Activated T-cell treated with anti-CD3 and anti-CD28 coated beads for 24 hours (primary cell): ENCODE results near the gene CSRNP3.
"Not testable (repeated sequence)": the region's sequence is repeated elsewhere in the genome, so short reads cannot be mapped to it uniquely, and the experiment has no call there.

Experiments used
- DNase-seq: peaks from one replicate; pipeline ENCODE4 v3.0.0-alpha.2; 2020; ENCODE audit warnings: low read depth

CSRNP3 gene

DNA sequence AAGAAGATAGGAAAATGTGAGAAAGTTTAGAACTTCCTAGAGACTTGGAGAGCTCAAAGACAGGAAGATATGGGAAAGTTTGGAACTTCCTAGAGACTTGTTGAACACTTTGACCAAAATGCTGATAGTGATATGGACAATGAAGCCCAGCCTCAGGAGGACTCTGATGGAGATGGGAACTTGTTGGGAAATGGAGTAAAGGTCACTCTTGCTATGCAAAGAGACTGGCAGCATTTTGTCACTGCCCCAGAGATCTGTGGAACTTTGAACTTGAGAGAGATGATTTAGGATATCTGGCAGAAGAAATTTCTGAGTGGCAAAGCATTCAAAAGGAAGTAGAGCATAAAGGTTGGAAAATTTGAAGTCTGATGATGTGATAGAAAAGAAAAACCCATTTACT lies 121.5 kb downstream of the CSRNP3 start:
- DNase-seq, result not testable (repeated sequence)

GRCh38 chr2:165593081-165593480 lies 123.6 kb downstream of the CSRNP3 start:
- no peak for DNase-seq

- no peak for DNase-seq
Observed at GRCh38 chr2:165594231-165594934, 124.9 kb downstream of the CSRNP3 start.

GRCh38 chr2:165594935-165595255 lies 125.4 kb downstream of the CSRNP3 start:
- no peak for DNase-seq

- no peak for DNase-seq
Observed at GRCh38 chr2:165596788-165597187, 127.3 kb downstream of the CSRNP3 start.

DNA sequence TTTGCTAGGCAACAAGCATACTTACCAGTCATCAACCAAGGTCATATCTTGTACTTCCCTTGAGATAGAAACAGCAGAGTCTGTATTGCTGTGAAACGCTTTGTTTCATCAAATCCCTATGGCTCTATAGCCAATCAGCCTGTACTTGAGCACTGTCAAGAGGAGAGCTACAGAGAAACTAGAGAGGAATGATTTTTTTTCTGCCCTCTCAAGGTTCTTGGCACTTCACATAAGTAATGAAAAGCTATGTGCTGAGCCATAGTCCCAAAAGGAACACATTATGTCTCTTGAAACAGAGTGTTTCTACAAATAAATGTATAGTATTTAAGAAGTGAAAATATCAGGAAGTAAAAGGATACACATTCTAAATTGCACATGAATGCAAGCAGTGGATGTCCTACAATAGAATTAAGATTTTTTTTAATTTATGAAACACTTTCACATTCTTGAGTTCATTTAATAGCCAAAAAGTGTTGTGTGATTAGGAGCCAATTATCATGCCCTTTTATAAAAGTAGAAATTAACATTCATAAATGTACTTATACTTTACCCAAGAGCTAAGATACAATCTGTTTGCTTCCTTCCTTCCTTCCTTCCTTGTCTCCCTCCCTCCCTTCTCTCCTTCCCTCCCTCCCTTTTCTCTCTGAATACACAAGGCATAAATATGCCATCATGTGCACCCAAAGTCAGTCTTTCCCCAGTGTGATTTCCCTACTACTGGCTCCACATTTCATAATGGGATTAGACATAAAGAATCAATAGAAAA lies 131.8 kb downstream of the CSRNP3 start:
- no peak for DNase-seq

- DNase-seq, result no peak
Observed at GRCh38 chr2:165601928-165602521, 132.5 kb downstream of the CSRNP3 start.

DNA sequence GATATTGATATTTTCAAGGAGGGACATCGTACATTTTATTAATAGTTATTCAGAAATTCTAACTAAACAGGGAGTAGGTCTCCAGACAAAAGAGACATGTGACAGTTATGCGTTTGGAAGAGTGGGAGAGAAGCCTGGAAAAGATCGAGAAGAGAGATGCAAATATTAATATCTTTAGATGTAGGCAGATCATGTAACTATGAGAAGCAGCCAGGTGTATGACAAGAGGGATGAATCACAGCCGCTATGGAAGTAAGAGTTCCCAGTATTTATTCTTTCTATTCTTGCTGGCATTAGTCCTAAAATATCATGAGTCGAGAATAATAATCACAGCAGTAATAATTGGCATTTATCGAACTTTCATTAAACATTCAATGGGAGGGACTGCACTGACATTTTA lies 140.2 kb downstream of the CSRNP3 start:
- DNase-seq, result no peak

GRCh38 chr2:165610591-165611029 lies 141.1 kb downstream of the CSRNP3 start:
- DNase-seq, result no peak

DNA sequence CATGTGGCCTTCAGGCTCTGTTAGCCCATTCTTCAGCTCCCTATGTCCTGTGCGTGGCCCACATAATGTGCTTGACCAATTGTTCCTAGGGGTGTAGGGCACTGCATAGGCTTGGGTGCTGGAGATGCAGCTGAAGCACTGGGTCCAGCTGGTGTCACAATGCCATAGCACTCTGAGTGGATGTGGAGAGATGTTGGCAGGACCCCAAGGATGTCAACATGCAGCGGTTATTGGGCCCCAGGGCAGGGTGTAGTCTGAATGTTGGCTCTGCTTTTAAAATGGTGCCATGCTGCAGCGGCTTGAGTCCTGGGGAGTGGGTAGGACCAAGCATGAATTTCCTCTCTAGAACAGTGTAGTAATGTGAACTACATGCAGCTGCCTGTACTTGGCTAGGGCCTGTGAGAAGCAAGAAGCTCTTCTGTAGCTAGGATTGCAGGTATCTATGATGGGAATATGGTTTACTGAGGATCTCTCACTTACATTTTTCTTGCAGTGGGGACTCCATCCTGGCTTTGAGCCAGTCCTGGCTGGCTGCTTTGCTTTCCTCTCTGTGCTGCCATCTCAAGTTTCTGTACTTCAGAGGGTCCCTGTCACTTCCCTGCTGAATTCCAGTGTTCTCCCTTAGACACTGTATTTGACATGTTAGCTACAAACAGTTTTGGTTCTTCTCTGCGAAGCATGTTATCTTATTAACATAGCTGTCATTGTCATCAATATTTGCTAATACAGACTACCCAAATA lies 148.4 kb downstream of the CSRNP3 start:
- no peak for DNase-seq

- no peak for DNase-seq
Observed at GRCh38 chr2:165618806-165619205, 149.3 kb downstream of the CSRNP3 start.

DNA sequence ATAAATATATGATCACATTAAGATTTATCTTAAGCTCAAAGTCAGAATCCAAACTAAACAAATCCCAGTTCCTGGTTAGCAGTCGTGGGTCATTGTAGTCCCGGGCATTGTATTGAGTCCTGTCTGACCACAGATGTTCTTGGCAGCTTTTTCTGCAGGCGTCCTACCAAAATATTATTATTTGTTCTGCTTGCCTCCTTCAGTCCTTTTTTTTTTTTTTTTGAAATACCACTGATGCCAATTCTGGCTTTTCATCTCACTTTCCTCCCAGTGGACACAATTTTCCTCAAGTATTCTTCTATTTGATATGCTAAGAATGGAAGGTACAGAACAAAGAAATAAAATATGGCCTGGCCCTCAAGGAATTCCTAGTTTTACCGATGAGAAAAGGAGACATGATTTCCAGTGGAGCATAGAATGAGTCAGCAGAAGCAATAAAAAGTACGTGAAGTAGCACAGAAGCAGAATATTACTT lies 151.6 kb downstream of the CSRNP3 start:
- DNase-seq, result no peak

DNA sequence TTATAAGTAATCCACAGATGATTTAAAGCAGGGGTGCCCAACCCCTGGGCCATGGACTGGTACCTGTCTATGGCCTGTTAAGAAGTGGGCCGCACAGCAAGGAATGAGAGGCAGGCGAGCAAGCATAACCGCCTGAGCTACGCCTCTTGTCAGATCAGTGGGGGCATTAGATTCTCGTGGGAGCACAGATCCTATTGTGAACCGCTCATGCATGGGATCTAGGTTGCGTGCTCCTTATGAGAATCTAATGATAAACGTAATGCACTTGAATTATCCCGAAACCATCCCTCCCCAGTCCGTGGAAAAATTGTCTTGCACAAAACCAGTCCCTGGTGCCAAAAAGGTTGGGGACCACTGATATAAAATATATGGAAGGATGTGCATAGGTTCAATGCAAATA lies 153.7 kb downstream of the CSRNP3 start:
- no peak for DNase-seq

DNA sequence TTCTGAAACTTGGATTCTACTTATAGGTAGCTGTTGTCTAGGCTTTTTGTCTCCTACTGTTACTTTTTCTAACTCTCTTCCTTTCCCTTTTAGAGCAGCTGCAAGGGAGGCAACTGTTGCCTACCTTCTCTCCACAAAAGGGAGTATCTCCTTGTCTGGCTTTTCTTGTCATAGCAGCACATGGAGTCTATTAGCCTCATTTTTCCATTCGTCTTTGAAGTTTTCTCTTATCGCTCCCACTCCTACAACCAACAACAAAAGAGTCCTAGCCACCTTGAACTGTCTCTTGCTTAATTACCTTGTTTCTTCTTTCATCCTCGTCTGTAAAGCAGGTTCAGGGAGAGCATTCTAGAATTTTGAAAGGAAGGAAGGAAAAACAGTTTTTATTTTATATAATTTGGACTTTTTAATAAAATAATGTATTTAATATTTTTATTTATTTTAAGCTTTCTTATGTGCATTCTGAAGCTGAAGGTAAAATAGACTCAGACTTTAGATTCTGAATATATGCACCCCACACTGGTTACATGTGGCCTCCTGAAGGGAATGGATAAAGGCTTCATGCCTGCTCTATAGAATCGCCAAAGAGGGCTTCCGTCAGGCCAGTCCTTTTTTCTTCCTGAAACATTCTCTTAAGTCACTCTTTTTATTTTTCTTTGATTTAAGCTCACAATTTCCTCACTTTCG lies 154.4 kb downstream of the CSRNP3 start:
- no peak for DNase-seq

DNA sequence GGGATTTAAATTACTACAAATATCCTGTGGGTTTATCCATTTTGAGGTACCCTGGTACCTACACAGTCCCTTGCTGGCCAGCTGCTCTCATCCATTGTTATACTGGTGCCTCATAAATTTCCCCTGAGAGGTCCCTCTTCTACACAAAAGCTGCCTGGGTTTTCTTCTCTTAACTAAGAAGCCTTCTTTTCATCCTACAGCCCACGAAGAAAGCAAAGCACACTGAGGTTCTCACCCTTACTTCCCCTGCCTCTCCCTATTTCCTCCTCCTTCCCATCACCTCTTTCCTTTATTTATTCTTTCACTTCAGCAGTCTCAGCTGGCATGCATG lies 154.9 kb downstream of the CSRNP3 start:
- DNase-seq, result no peak

GRCh38 chr2:165627470-165627869 lies 158.0 kb downstream of the CSRNP3 start:
- no peak for DNase-seq

GRCh38 chr2:165629776-165630175 lies 160.3 kb downstream of the CSRNP3 start:
- no peak for DNase-seq

GRCh38 chr2:165630236-165630635 lies 160.7 kb downstream of the CSRNP3 start:
- no peak for DNase-seq

DNA sequence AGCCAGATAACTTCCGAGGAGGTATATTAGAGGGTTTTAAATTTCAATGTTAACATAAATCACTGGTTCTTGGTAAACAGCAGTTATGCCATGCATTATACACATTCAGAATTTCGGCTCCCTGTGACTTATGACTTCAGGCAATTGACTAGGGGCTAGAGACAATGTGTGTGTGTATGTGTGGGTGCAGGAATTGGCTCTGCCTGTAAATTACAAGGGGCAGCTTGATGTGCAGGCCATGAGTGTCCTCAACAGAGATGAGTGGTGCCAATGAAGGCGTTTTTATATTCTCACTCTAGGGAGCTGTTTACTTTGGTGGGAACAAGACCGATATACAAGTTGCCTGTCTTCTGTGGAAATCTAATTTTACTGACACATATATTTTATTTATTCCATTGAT lies 161.6 kb downstream of the CSRNP3 start:
- DNase-seq, result no peak

DNA sequence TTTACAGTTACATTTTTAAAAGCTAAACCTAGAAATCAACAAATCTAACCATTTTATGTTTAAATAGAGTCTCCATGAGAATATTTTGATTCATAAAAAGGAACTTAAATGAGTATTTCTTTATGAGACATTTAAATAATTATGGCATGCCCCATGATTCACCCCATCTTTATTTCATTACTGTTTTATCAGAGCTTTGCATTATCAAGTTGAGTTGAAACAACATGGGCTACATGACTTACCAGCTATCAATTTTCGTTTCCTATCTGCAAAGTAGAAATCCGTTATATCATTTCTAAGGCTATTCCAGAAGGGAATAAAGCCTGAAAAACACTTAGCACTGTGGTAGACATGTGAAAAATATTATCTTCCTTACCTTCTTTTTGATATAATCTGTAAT lies 163.1 kb downstream of the CSRNP3 start:
- DNase-seq, result no peak

GRCh38 chr2:165633431-165633830 lies 163.9 kb downstream of the CSRNP3 start:
- DNase-seq, result no peak

DNA sequence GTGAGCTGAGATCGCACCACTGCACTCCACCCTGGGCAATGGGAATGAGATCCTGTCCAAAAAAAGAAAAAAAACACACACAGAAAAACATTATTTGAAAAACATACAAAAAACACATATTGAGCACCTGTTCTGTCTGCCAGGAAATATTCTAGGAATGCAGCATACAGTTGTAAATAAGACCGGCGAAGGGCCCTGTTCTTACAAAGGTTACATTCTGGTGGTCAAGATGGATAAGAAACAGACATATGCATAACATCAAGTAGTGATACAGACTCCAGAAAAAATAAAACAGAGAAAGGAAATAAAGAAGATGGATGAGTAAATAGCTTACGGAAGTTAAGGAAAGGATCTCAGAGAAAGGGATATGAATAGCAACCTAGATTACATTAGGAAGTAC lies 164.8 kb downstream of the CSRNP3 start:
- no peak for DNase-seq
